ENCODE results near the gene CFAP73.

Gene CFAP73

GRCh38 chr12:113162102-113163029 is 12.8 kb downstream of the CFAP73 start:
- H3K9me3 Mint-ChIP-seq (ENCODE audit: low read depth), result no peaks in the 10 kb centered on the region
- H3K4me1 Mint-ChIP-seq (ENCODE audit: low read depth), result no peaks in the 10 kb centered on the region
- no peak overlapping the region for H3K4me3 Mint-ChIP-seq
- no peaks in the 10 kb centered on the region for H3K27me3 Mint-ChIP-seq
- no peak overlapping the region for H3K27ac Mint-ChIP-seq
- peaks cover 2% of the 10 kb centered on the region for H3K36me3 Mint-ChIP-seq

- peaks cover 2% of the 10 kb centered on the region for H3K36me3 Mint-ChIP-seq
- no peaks in the 10 kb centered on the region for H3K4me1 Mint-ChIP-seq (ENCODE audit: low read depth)
- H3K27ac Mint-ChIP-seq, result no peak overlapping the region
- no peaks in the 10 kb centered on the region for H3K9me3 Mint-ChIP-seq (ENCODE audit: low read depth)
- no peak overlapping the region for H3K4me3 Mint-ChIP-seq
- H3K27me3 Mint-ChIP-seq, result no peaks in the 10 kb centered on the region
Observed at GRCh38 chr12:113163030-113163360, 13.5 kb downstream of the CFAP73 start.

- H3K4me3 Mint-ChIP-seq, result no peak overlapping the region
Observed at GRCh38 chr12:113164014-113164413, 14.5 kb downstream of the CFAP73 start.

GRCh38 chr12:113165521-113166450 is 16.3 kb downstream of the CFAP73 start:
- Mint-ChIP-seq H3K27ac (no peak overlapping the region), H3K9me3 (ENCODE audit: low read depth) (no peaks in the 10 kb centered on the region), H3K4me3 (no peak overlapping the region), H3K36me3 (peaks cover 2% of the 10 kb centered on the region), H3K4me1 (ENCODE audit: low read depth) (no peaks in the 10 kb centered on the region), H3K27me3 (no peaks in the 10 kb centered on the region)

More at GRCh38 chr12:113164014-113164413, 14.5 kb downstream of the CFAP73 start:
- H3K9me3 Mint-ChIP-seq (ENCODE audit: low read depth), result no peaks in the 10 kb centered on the region
- H3K27me3 Mint-ChIP-seq, result no peaks in the 10 kb centered on the region
- H3K27ac Mint-ChIP-seq, result no peak overlapping the region
- peaks cover 2% of the 10 kb centered on the region for H3K36me3 Mint-ChIP-seq
- no peaks in the 10 kb centered on the region for H3K4me1 Mint-ChIP-seq (ENCODE audit: low read depth)

- peaks cover 7% of the 10 kb centered on the region for H3K36me3 Mint-ChIP-seq
- no peaks in the 10 kb centered on the region for H3K27me3 Mint-ChIP-seq
- H3K9me3 Mint-ChIP-seq (ENCODE audit: low read depth), result no peaks in the 10 kb centered on the region
- no peak overlapping the region for H3K4me3 Mint-ChIP-seq
- H3K27ac Mint-ChIP-seq, result no peak overlapping the region
- no peaks in the 10 kb centered on the region for H3K4me1 Mint-ChIP-seq (ENCODE audit: low read depth)
Observed at GRCh38 chr12:113167868-113168267, 18.3 kb downstream of the CFAP73 start.

- H3K9me3 Mint-ChIP-seq (ENCODE audit: low read depth), result no peaks in the 10 kb centered on the region
- H3K27me3 Mint-ChIP-seq, result no peaks in the 10 kb centered on the region
- peaks cover 7% of the 10 kb centered on the region for H3K36me3 Mint-ChIP-seq
- H3K4me3 Mint-ChIP-seq, result no peak overlapping the region
- peaks cover 2% of the 10 kb centered on the region for H3K4me1 Mint-ChIP-seq (ENCODE audit: low read depth)
- H3K27ac Mint-ChIP-seq, result no peak overlapping the region
Observed at GRCh38 chr12:113169697-113170096, 20.2 kb downstream of the CFAP73 start.

- Mint-ChIP-seq H3K4me1 (ENCODE audit: low read depth) (peaks cover 2% of the 10 kb centered on the region), H3K36me3 (peaks cover 7% of the 10 kb centered on the region), H3K9me3 (ENCODE audit: low read depth) (no peaks in the 10 kb centered on the region), H3K27me3 (no peaks in the 10 kb centered on the region), H3K27ac (no peak overlapping the region), H3K4me3 (no peak overlapping the region)
Observed at GRCh38 chr12:113170457-113170856, 20.9 kb downstream of the CFAP73 start.

GRCh38 chr12:113170926-113171325 is 21.4 kb downstream of the CFAP73 start:
- Mint-ChIP-seq H3K27ac (no peak overlapping the region), H3K36me3 (peaks cover 7% of the 10 kb centered on the region), H3K4me1 (ENCODE audit: low read depth) (peaks cover 2% of the 10 kb centered on the region), H3K27me3 (no peaks in the 10 kb centered on the region), H3K4me3 (no peak overlapping the region), H3K9me3 (ENCODE audit: low read depth) (no peaks in the 10 kb centered on the region)

GRCh38 chr12:113171543-113171942 is 22.0 kb downstream of the CFAP73 start:
- no peak overlapping the region for H3K27ac Mint-ChIP-seq
- H3K9me3 Mint-ChIP-seq (ENCODE audit: low read depth), result no peaks in the 10 kb centered on the region
- peaks cover 7% of the 10 kb centered on the region for H3K36me3 Mint-ChIP-seq
- no peak overlapping the region for H3K4me3 Mint-ChIP-seq
- no peaks in the 10 kb centered on the region for H3K27me3 Mint-ChIP-seq
- H3K4me1 Mint-ChIP-seq (ENCODE audit: low read depth), result peaks cover 2% of the 10 kb centered on the region

GRCh38 chr12:113172185-113172584 is 22.7 kb downstream of the CFAP73 start:
- Mint-ChIP-seq H3K27ac (no peak overlapping the region), H3K36me3 (peaks cover 12% of the 10 kb centered on the region), H3K9me3 (ENCODE audit: low read depth) (no peaks in the 10 kb centered on the region), H3K4me1 (ENCODE audit: low read depth) (peaks cover 2% of the 10 kb centered on the region), H3K27me3 (no peaks in the 10 kb centered on the region), H3K4me3 (no peak overlapping the region)

GRCh38 chr12:113173081-113173698 is 23.7 kb downstream of the CFAP73 start:
- H3K9me3 Mint-ChIP-seq (ENCODE audit: low read depth), result no peaks in the 10 kb centered on the region
- no peak overlapping the region for H3K27ac Mint-ChIP-seq
- no peaks in the 10 kb centered on the region for H3K27me3 Mint-ChIP-seq
- H3K4me3 Mint-ChIP-seq, result no peak overlapping the region
- H3K4me1 Mint-ChIP-seq (ENCODE audit: low read depth), result peaks cover 2% of the 10 kb centered on the region
- H3K36me3 Mint-ChIP-seq, result peaks cover 17% of the 10 kb centered on the region

GRCh38 chr12:113174461-113175384 is 25.2 kb downstream of the CFAP73 start:
- Mint-ChIP-seq H3K4me3 (no peak overlapping the region), H3K9me3 (ENCODE audit: low read depth) (no peaks in the 10 kb centered on the region), H3K36me3 (peaks cover 17% of the 10 kb centered on the region), H3K27ac (no peak overlapping the region), H3K27me3 (no peaks in the 10 kb centered on the region), H3K4me1 (ENCODE audit: low read depth) (peaks cover 2% of the 10 kb centered on the region)

GRCh38 chr12:113179023-113179422 is 29.5 kb downstream of the CFAP73 start:
- Mint-ChIP-seq H3K27me3 (no peaks in the 10 kb centered on the region), H3K27ac (no peak overlapping the region), H3K4me1 (ENCODE audit: low read depth) (peaks cover 17% of the 10 kb centered on the region), H3K4me3 (no peak overlapping the region), H3K36me3 (peaks cover 10% of the 10 kb centered on the region), H3K9me3 (ENCODE audit: low read depth) (no peaks in the 10 kb centered on the region)

GRCh38 chr12:113180333-113180732 is 30.8 kb downstream of the CFAP73 start:
- Mint-ChIP-seq H3K9me3 (ENCODE audit: low read depth) (no peaks in the 10 kb centered on the region), H3K4me3 (no peak overlapping the region), H3K4me1 (ENCODE audit: low read depth) (peaks cover 19% of the 10 kb centered on the region), H3K36me3 (peaks cover 10% of the 10 kb centered on the region), H3K27me3 (no peaks in the 10 kb centered on the region), H3K27ac (no peak overlapping the region)
